Uterus (tissue), 2 donors: ENCODE results near the gene GRIA1.

ENCODE experiments used
- POLR2A ChIP-seq, 2 donors: fragments of 450-650 bp; IDR thresholded peaks; one replicate each; pipeline ENCODE4 v1.6.1; 2016; ENCODE audit warnings: antibody characterized with exemption in 2 of 2, mild to moderate bottlenecking in 1 of 2, moderate library complexity in 1 of 2
- TF ChIP-seq, protein P1 (sequence below), 4 experiments: fragments of 200-600 bp in 2 of 4; fragments of 450-650 bp in 2 of 4; sonication (generic) in 2 of 4; IDR thresholded peaks; one replicate each; pipeline ENCODE4 v1.5.1; 2016 to 2019; ENCODE audit warnings: antibody characterized with exemption in 4 of 4, mild to moderate bottlenecking in 2 of 4, moderate library complexity in 1 of 4

DNA sequence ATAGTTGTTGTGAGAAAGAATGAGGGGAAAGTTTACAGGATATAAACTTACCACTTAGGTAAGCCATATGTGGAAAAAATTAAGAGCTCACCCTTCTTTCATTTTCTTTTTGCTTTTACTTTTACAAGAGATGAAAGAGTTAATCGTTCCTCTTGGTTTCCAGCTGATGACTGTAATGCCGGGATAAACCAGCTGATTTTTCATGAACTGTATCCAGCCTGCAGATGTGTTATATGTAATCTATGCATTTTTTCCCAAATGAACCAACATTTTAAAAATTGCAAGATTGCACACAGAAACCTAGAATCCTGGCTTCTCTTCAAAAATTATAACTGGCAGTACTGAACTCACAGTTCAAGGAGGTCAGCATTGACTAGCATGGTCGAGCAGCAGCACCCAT is 185.9 kb downstream of the GRIA1 start:
- TF ChIP-seq, protein P1, sequence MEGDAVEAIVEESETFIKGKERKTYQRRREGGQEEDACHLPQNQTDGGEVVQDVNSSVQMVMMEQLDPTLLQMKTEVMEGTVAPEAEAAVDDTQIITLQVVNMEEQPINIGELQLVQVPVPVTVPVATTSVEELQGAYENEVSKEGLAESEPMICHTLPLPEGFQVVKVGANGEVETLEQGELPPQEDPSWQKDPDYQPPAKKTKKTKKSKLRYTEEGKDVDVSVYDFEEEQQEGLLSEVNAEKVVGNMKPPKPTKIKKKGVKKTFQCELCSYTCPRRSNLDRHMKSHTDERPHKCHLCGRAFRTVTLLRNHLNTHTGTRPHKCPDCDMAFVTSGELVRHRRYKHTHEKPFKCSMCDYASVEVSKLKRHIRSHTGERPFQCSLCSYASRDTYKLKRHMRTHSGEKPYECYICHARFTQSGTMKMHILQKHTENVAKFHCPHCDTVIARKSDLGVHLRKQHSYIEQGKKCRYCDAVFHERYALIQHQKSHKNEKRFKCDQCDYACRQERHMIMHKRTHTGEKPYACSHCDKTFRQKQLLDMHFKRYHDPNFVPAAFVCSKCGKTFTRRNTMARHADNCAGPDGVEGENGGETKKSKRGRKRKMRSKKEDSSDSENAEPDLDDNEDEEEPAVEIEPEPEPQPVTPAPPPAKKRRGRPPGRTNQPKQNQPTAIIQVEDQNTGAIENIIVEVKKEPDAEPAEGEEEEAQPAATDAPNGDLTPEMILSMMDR (IDR thresholded peaks at IDR 0.05), result no peak
- TF ChIP-seq POLR2A (IDR thresholded peaks at IDR 0.05), result no peak
